ENCODE results near the gene GGPS1.
A peak's percentile ranks its signal among the peaks of the same experiment; 100 is the strongest.

- TF ChIP-seq POLR2A (IDR thresholded peaks at IDR 0.05; ENCODE audit: low read length) (peak; percentile 88), GATA1 (IDR thresholded peaks at IDR 0.05; ENCODE audit: low read depth, low read length) (no peak)
These were observed 38.9 kb downstream of the GGPS1 start, which contains the start of gene TBCE for GRCh38 chr1:235367000-235367908.
